HepG2 (cell line): ENCODE results near the gene TPX2. TPM values are rescaled to one million over a fixed set of nuclear protein-coding genes. Genes with fewer than 3 reads are reported as not detected.

Experiments
- CBFB ChIP-seq: sonication (generic); formaldehyde crosslinking; IDR thresholded peaks from 2 replicates; pipeline ENCODE4 v1.4.0; 2020; ENCODE audit warnings: missing genetic modification reagents
- FOXK1 ChIP-seq: sonication (generic); formaldehyde crosslinking; IDR thresholded peaks from 2 replicates; pipeline ENCODE4 v1.4.0; 2020; ENCODE audit warnings: low read depth, missing genetic modification reagents, borderline replicate concordance
- HDAC2 ChIP-seq: sonication (generic); formaldehyde crosslinking; IDR thresholded peaks from 2 replicates; pipeline ENCODE4 v1.4.0; 2020; ENCODE audit warnings: missing genetic modification reagents
- HHEX ChIP-seq: IDR thresholded peaks from 2 replicates; pipeline ENCODE4 v1.6.1; 2016; ENCODE audit warnings: control low read depth
- MNT ChIP-seq: fragments of 450-650 bp; IDR thresholded peaks from 2 replicates; pipeline ENCODE4 v1.6.1; 2016
- POGZ ChIP-seq: sonication (generic); formaldehyde crosslinking; IDR thresholded peaks from 2 replicates; pipeline ENCODE4 v1.4.0; 2020; ENCODE audit warnings: mild to moderate bottlenecking, missing genetic modification reagents
- REPIN1 ChIP-seq: sonication (generic); formaldehyde crosslinking; IDR thresholded peaks from 2 replicates; pipeline ENCODE4 v1.8.0; 2022; ENCODE audit warnings: missing genetic modification reagents, low read depth, mild to moderate bottlenecking, borderline replicate concordance
- SMARCC2 ChIP-seq: fragments of 450-650 bp; IDR thresholded peaks from 2 replicates; pipeline ENCODE4 v1.6.1; 2017; ENCODE audit warnings: antibody characterized with exemption, mild to moderate bottlenecking
- TCF7L2 ChIP-seq: IDR thresholded peaks from 2 replicates; pipeline ENCODE4 v1.6.1; 2011; ENCODE audit warnings: mild to moderate bottlenecking, low read depth, low read length, moderate library complexity
- ZBTB38 ChIP-seq: sonication (generic); formaldehyde crosslinking; IDR thresholded peaks from 2 replicates; pipeline ENCODE4 v1.5.1; 2020; ENCODE audit warnings: mild to moderate bottlenecking, missing genetic modification reagents
- ZNF180 ChIP-seq: sonication (generic); formaldehyde crosslinking; IDR thresholded peaks from 2 replicates; pipeline ENCODE4 v1.4.0; 2020; ENCODE audit warnings: low read depth, missing genetic modification reagents, borderline replicate concordance
- ZNF512B ChIP-seq: sonication (generic); formaldehyde crosslinking; IDR thresholded peaks from 2 replicates; pipeline ENCODE4 v1.5.1; 2020; ENCODE audit warnings: missing genetic modification reagents, mild to moderate bottlenecking, borderline replicate concordance
- ZNF576 ChIP-seq: sonication (generic); formaldehyde crosslinking; IDR thresholded peaks from 2 replicates; pipeline ENCODE4 v1.4.0; 2020; ENCODE audit warnings: mild to moderate bottlenecking, missing genetic modification reagents
- ZNF784 ChIP-seq: sonication (generic); formaldehyde crosslinking; IDR thresholded peaks from 2 replicates; pipeline ENCODE4 v1.5.1; 2020; ENCODE audit warnings: missing genetic modification reagents, mild to moderate bottlenecking, borderline replicate concordance
- polyA plus RNA-seq, 8 experiments: library from polyadenylated mRNA; depleted of rRNA in 3 of 8; stranded (reverse) in 7 of 8; unstranded in 1 of 8; fragments of >200 nt; fragmentation: Illumina TruSeq in 4 of 8; extraction: Trizol in 4 of 8; gene quantifications; 2 replicates each; pipeline versions ENCODE4 v1.2.1 to v1.2.3, GENCODE V29; 2011 to 2016; ENCODE audit warnings: low read depth in 4 of 8, missing spikeins in 1 of 8, mixed read lengths in 1 of 8; ENCODE audit not compliant: insufficient read depth in 1 of 8
- total RNA-seq, 5 experiments: library from RNA; depleted of rRNA; stranded (reverse); fragments of >200 nt; fragmentation: Illumina TruSeq; extraction: Trizol; gene quantifications; 2 replicates each; pipeline ENCODE4 v1.2.3, GENCODE V29; 2016; ENCODE audit warnings: low read depth in 1 of 5
- TF ChIP-seq, protein P1 (sequence below): sonication (generic); formaldehyde crosslinking; IDR thresholded peaks from 2 replicates; pipeline ENCODE4 v1.4.0; 2020; ENCODE audit warnings: missing genetic modification reagents
- TF ChIP-seq, protein P2 (sequence below): sonication (generic); formaldehyde crosslinking; IDR thresholded peaks from 2 replicates; pipeline ENCODE4 v1.8.1; 2022; ENCODE audit warnings: mild to moderate bottlenecking, missing genetic modification reagents
- TF ChIP-seq, protein P3 (sequence below): sonication (generic); formaldehyde crosslinking; IDR thresholded peaks from 2 replicates; pipeline ENCODE4 v1.4.0; 2020; ENCODE audit warnings: missing genetic modification reagents, borderline replicate concordance

The TPX2 gene
- total and polyA plus RNA-seq, 2 of the 13 experiments (the other 11 are each of a cell fraction or from before 2014, with no cell fraction given) = 34.3 to 124 TPM

- TF ChIP-seq, protein P1, sequence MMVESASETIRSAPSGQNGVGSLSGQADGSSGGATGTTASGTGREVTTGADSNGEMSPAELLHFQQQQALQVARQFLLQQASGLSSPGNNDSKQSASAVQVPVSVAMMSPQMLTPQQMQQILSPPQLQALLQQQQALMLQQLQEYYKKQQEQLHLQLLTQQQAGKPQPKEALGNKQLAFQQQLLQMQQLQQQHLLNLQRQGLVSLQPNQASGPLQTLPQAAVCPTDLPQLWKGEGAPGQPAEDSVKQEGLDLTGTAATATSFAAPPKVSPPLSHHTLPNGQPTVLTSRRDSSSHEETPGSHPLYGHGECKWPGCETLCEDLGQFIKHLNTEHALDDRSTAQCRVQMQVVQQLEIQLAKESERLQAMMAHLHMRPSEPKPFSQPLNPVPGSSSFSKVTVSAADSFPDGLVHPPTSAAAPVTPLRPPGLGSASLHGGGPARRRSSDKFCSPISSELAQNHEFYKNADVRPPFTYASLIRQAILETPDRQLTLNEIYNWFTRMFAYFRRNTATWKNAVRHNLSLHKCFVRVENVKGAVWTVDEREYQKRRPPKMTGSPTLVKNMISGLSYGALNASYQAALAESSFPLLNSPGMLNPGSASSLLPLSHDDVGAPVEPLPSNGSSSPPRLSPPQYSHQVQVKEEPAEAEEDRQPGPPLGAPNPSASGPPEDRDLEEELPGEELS (CRISPR knock-in tag) = peak; percentile 92
- TF ChIP-seq HHEX (CRISPR knock-in tag) (no peak; the same call in 1 of the 2 replicates), ZNF576 (CRISPR knock-in tag) (no peak), CBFB (CRISPR knock-in tag) (no peak), ZNF512B (CRISPR knock-in tag) (peak; percentile 20; the same call in 1 of the 2 replicates), REPIN1 (CRISPR knock-in tag) (peak; percentile 92), ZNF784 (CRISPR knock-in tag) (no peak), FOXK1 (CRISPR knock-in tag) (peak; percentile 52; the same call in 1 of the 2 replicates), HDAC2 (peak; percentile 93), MNT (peak; percentile 40; the same call in 1 of the 2 replicates), ZBTB38 (CRISPR knock-in tag) (peak; percentile 77; the same call in 1 of the 2 replicates), TCF7L2 (no peak), SMARCC2 (0 out of 2 replicates have a peak, but pooled peaks have one; percentile 38), ZNF180 (no peak), POGZ (CRISPR knock-in tag) (peak; percentile 61)
- TF ChIP-seq, protein P2, sequence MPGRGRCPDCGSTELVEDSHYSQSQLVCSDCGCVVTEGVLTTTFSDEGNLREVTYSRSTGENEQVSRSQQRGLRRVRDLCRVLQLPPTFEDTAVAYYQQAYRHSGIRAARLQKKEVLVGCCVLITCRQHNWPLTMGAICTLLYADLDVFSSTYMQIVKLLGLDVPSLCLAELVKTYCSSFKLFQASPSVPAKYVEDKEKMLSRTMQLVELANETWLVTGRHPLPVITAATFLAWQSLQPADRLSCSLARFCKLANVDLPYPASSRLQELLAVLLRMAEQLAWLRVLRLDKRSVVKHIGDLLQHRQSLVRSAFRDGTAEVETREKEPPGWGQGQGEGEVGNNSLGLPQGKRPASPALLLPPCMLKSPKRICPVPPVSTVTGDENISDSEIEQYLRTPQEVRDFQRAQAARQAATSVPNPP = peak; percentile 57; the same call in 1 of the 2 replicates
- TF ChIP-seq, protein P3, sequence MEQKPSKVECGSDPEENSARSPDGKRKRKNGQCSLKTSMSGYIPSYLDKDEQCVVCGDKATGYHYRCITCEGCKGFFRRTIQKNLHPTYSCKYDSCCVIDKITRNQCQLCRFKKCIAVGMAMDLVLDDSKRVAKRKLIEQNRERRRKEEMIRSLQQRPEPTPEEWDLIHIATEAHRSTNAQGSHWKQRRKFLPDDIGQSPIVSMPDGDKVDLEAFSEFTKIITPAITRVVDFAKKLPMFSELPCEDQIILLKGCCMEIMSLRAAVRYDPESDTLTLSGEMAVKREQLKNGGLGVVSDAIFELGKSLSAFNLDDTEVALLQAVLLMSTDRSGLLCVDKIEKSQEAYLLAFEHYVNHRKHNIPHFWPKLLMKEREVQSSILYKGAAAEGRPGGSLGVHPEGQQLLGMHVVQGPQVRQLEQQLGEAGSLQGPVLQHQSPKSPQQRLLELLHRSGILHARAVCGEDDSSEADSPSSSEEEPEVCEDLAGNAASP = peak; percentile 95
These were observed 18.3 kb upstream of the TPX2 start (continued) for GRCh38 chr20:31720486-31721407.
